HAP-1 (cell line): ENCODE measurements around the gene NELFA.

Experiments used
- DNase-seq, 2 experiments: peaks; one replicate each; pipeline ENCODE4 v3.0.0-alpha.2; 2016 to 2020; ENCODE audit warnings: low spot score in 2 of 2
- H3K27me3 ChIP-seq: fragments of 250-450 bp; sonication (Bioruptor Pico); 2 replicates; pipeline ENCODE4 v1.5.1; 2020; ENCODE audit warnings: low read depth, mild to moderate bottlenecking, moderate library complexity
- H3K36me3 ChIP-seq: fragments of 250-450 bp; sonication (Bioruptor Pico); replicated peaks from 2 replicates; pipeline ENCODE4 v1.5.1; 2020; ENCODE audit warnings: mild to moderate bottlenecking
- H3K4me1 ChIP-seq: fragments of 250-450 bp; sonication (Bioruptor Pico); 2 replicates; pipeline ENCODE4 v1.5.1; 2020; ENCODE audit warnings: mild to moderate bottlenecking
- H3K4me3 ChIP-seq: fragments of 250-450 bp; sonication (Bioruptor Pico); 2 replicates; pipeline ENCODE4 v1.5.1; 2020; ENCODE audit warnings: mild to moderate bottlenecking, moderate library complexity
- H3K9me3 ChIP-seq: fragments of 250-450 bp; sonication (Bioruptor Pico); 2 replicates; pipeline ENCODE4 v1.5.1; 2020; ENCODE audit warnings: mild to moderate bottlenecking, moderate library complexity
- in situ Hi-C: fragments of 300-500 bp; cut with MboI; formaldehyde crosslinking; loops from 3 replicates; pipeline ENCODE4 v1.14.3; 2020; ENCODE audit warnings: low sequenced_read_pairs, inconsistent platforms, mixed read lengths

The NELFA gene

GRCh38 chr4:1978226-1978625 lies 30.5 kb downstream of the NELFA start:
- Histone ChIP-seq H3K4me1 (no peaks in the 10 kb centered on the region), H3K27me3 (no peaks in the 10 kb centered on the region), H3K36me3 (peaks cover 94% of the 10 kb centered on the region), H3K4me3 (no peak overlapping the region), H3K9me3 (no peaks in the 10 kb centered on the region)
- DNase-seq, result no peak
- in situ Hi-C loops, result no loop called here

- in situ Hi-C loops, result no loop called here
- no peak overlapping the region for H3K4me3 ChIP-seq
- no peak for DNase-seq
- H3K27me3 ChIP-seq, result no peaks in the 10 kb centered on the region
- no peaks in the 10 kb centered on the region for H3K9me3 ChIP-seq
- H3K4me1 ChIP-seq, result no peaks in the 10 kb centered on the region
- peaks cover 92% of the 10 kb centered on the region for H3K36me3 ChIP-seq
Measured at GRCh38 chr4:1976416-1977352, 32.1 kb downstream of the NELFA start.

GRCh38 chr4:1975880-1976279 lies 32.9 kb downstream of the NELFA start:
- Histone ChIP-seq H3K9me3 (no peaks in the 10 kb centered on the region), H3K4me1 (no peaks in the 10 kb centered on the region), H3K36me3 (peaks cover 94% of the 10 kb centered on the region), H3K4me3 (no peak overlapping the region), H3K27me3 (no peaks in the 10 kb centered on the region)
- no peak for DNase-seq
- in situ Hi-C loops, result no loop called here

- no peak overlapping the region for H3K4me3 ChIP-seq
- peaks cover 93% of the 10 kb centered on the region for H3K36me3 ChIP-seq
- no peak for DNase-seq
- H3K4me1 ChIP-seq, result no peaks in the 10 kb centered on the region
- no peaks in the 10 kb centered on the region for H3K27me3 ChIP-seq
- in situ Hi-C loops, result no loop called here
- no peaks in the 10 kb centered on the region for H3K9me3 ChIP-seq
Measured at GRCh38 chr4:1975391-1975801, 33.4 kb downstream of the NELFA start.

GRCh38 chr4:1974840-1975239 lies 33.9 kb downstream of the NELFA start:
- DNase-seq, result no peak
- Histone ChIP-seq H3K4me1 (no peaks in the 10 kb centered on the region), H3K36me3 (peaks cover 92% of the 10 kb centered on the region), H3K4me3 (no peak overlapping the region), H3K27me3 (no peaks in the 10 kb centered on the region), H3K9me3 (no peaks in the 10 kb centered on the region)
- in situ Hi-C loops, result no loop called here

GRCh38 chr4:1973661-1974060 lies 35.1 kb downstream of the NELFA start:
- Histone ChIP-seq H3K27me3 (no peaks in the 10 kb centered on the region), H3K4me1 (no peaks in the 10 kb centered on the region), H3K4me3 (no peak overlapping the region), H3K9me3 (no peaks in the 10 kb centered on the region), H3K36me3 (peaks cover 85% of the 10 kb centered on the region)
- no peak for DNase-seq
- in situ Hi-C loops, result no loop called here

GRCh38 chr4:1973218-1973617 lies 35.6 kb downstream of the NELFA start:
- no peak overlapping the region for H3K4me3 ChIP-seq
- H3K4me1 ChIP-seq, result no peaks in the 10 kb centered on the region
- peaks cover 85% of the 10 kb centered on the region for H3K36me3 ChIP-seq
- in situ Hi-C loops, result no loop called here
- H3K27me3 ChIP-seq, result no peaks in the 10 kb centered on the region
- no peak for DNase-seq
- H3K9me3 ChIP-seq, result no peaks in the 10 kb centered on the region

GRCh38 chr4:1972414-1972813 lies 36.4 kb downstream of the NELFA start:
- no peak overlapping the region for H3K4me3 ChIP-seq
- H3K4me1 ChIP-seq, result no peaks in the 10 kb centered on the region
- in situ Hi-C loops, result no loop called here
- no peaks in the 10 kb centered on the region for H3K27me3 ChIP-seq
- H3K36me3 ChIP-seq, result peaks cover 84% of the 10 kb centered on the region
- DNase-seq, result no peak
- H3K9me3 ChIP-seq, result no peaks in the 10 kb centered on the region

- H3K9me3 ChIP-seq, result no peaks in the 10 kb centered on the region
- H3K4me3 ChIP-seq, result no peak overlapping the region
- H3K4me1 ChIP-seq, result no peaks in the 10 kb centered on the region
- no peak for DNase-seq
- peaks cover 82% of the 10 kb centered on the region for H3K36me3 ChIP-seq
- H3K27me3 ChIP-seq, result no peaks in the 10 kb centered on the region
- in situ Hi-C loops, result no loop called here
Measured at GRCh38 chr4:1971456-1972200, 37.1 kb downstream of the NELFA start.

- no peak for DNase-seq
- no peaks in the 10 kb centered on the region for H3K9me3 ChIP-seq
- H3K4me1 ChIP-seq, result no peaks in the 10 kb centered on the region
- in situ Hi-C loops, result no loop called here
- no peak overlapping the region for H3K4me3 ChIP-seq
- peaks cover 77% of the 10 kb centered on the region for H3K36me3 ChIP-seq
- H3K27me3 ChIP-seq, result no peaks in the 10 kb centered on the region
Measured at GRCh38 chr4:1970926-1971325, 37.8 kb downstream of the NELFA start.

GRCh38 chr4:1969928-1970723 lies 38.6 kb downstream of the NELFA start:
- peaks cover 77% of the 10 kb centered on the region for H3K36me3 ChIP-seq
- H3K9me3 ChIP-seq, result no peaks in the 10 kb centered on the region
- no peak overlapping the region for H3K4me3 ChIP-seq
- H3K4me1 ChIP-seq, result no peaks in the 10 kb centered on the region
- in situ Hi-C loops, result no loop called here
- no peaks in the 10 kb centered on the region for H3K27me3 ChIP-seq
- no peak for DNase-seq

GRCh38 chr4:1968686-1969295 lies 40.0 kb downstream of the NELFA start:
- H3K36me3 ChIP-seq, result peaks cover 79% of the 10 kb centered on the region
- H3K9me3 ChIP-seq, result no peaks in the 10 kb centered on the region
- no peaks in the 10 kb centered on the region for H3K27me3 ChIP-seq
- H3K4me1 ChIP-seq, result no peaks in the 10 kb centered on the region
- DNase-seq, result no peak
- in situ Hi-C loops, result no loop called here
- H3K4me3 ChIP-seq, result no peak overlapping the region

- in situ Hi-C loops, result no loop called here
- Histone ChIP-seq H3K4me3 (no peak overlapping the region), H3K36me3 (peaks cover 79% of the 10 kb centered on the region), H3K9me3 (no peaks in the 10 kb centered on the region), H3K4me1 (no peaks in the 10 kb centered on the region), H3K27me3 (no peaks in the 10 kb centered on the region)
- no peak for DNase-seq
Measured at GRCh38 chr4:1967512-1968149, 41.1 kb downstream of the NELFA start.
